Measurements from ENCODE around the gene UTP25. TPM values are rescaled to one million over a fixed set of nuclear protein-coding genes. Genes with fewer than 3 reads are reported as not detected.

The UTP25 gene
- total RNA-seq, 1 experiment from 2014 or later = 19.1 TPM

- Mint-ChIP-seq H3K27me3 (ENCODE audit: unreplicated experiment) (no peaks in the 10 kb centered on the region), H3K4me3 (ENCODE audit: low read depth, unreplicated experiment) (peak overlapping the region; percentile 43), H3K4me1 (ENCODE audit: low read depth, unreplicated experiment) (peaks cover 67% of the 10 kb centered on the region), H3K27ac (ENCODE audit: unreplicated experiment) (peak overlapping the region; percentile 92), H3K36me3 (ENCODE audit: insufficient read depth, unreplicated experiment) (peaks cover 42% of the 10 kb centered on the region), H3K9me3 (ENCODE audit: low read depth, unreplicated experiment) (no peaks in the 10 kb centered on the region)
- peak; percentile 48 for DNase-seq
- no TSS peak for BruUV-seq (replicated peaks)
- intact Hi-C loops (cut with micrococcal nuclease; ENCODE audit: unreplicated experiment) = loop anchor here (5.0 to 10.0 kb wide), 2 partner anchors 79 to 171 kb away; partner anchors contain the start of gene LAMB3
- TF ChIP-seq CTCF (IDR thresholded peaks at IDR 0.05; ENCODE audit: unreplicated experiment) = no peak
- CTCF ChIA-PET = interaction anchor here (0.6 to 1.5 kb wide), 6 partner anchors 15 to 173 kb away, joined by 3 to 9 read pairs (median 4); partner anchors contain the start of gene IRF6
Observed at GRCh38 chr1:209825591-209826434, 2.0 kb upstream of the UTP25 start.

- no TSS peak for BruUV-seq (replicated peaks)
- no peak for TF ChIP-seq CTCF (IDR thresholded peaks at IDR 0.05; ENCODE audit: unreplicated experiment)
- peaks cover 77% of the 10 kb centered on the region for H3K36me3 Mint-ChIP-seq (ENCODE audit: insufficient read depth, unreplicated experiment)
- no peak for DNase-seq
- peak overlapping the region; percentile 82 for H3K4me3 Mint-ChIP-seq (ENCODE audit: low read depth, unreplicated experiment)
- CTCF ChIA-PET = interaction anchor here (0.7 to 0.8 kb wide), 2 partner anchors 80 to 906 kb away, joined by 3 to 6 read pairs; no protein-coding TSS in a partner anchor
- peaks cover 50% of the 10 kb centered on the region for H3K4me1 Mint-ChIP-seq (ENCODE audit: low read depth, unreplicated experiment)
- intact Hi-C loops (cut with micrococcal nuclease; ENCODE audit: unreplicated experiment) = loop anchor here (5.0 to 10.0 kb wide), 2 partner anchors 82 to 175 kb away; partner anchors contain the start of gene LAMB3
- H3K27me3 Mint-ChIP-seq (ENCODE audit: unreplicated experiment) = no peaks in the 10 kb centered on the region
- no peaks in the 10 kb centered on the region for H3K9me3 Mint-ChIP-seq (ENCODE audit: low read depth, unreplicated experiment)
- H3K27ac Mint-ChIP-seq (ENCODE audit: unreplicated experiment) = no peak overlapping the region
Observed at GRCh38 chr1:209829716-209830115, 1.9 kb downstream of the UTP25 start.

- no TSS peak for BruUV-seq (replicated peaks)
- H3K4me1 Mint-ChIP-seq (ENCODE audit: low read depth, unreplicated experiment) = peaks cover 43% of the 10 kb centered on the region
- peaks cover 76% of the 10 kb centered on the region for H3K36me3 Mint-ChIP-seq (ENCODE audit: insufficient read depth, unreplicated experiment)
- intact Hi-C loops (cut with micrococcal nuclease; ENCODE audit: unreplicated experiment) = no loop called here
- DNase-seq = no peak
- H3K27ac Mint-ChIP-seq (ENCODE audit: unreplicated experiment) = no peak overlapping the region
- H3K9me3 Mint-ChIP-seq (ENCODE audit: low read depth, unreplicated experiment) = no peaks in the 10 kb centered on the region
- no peak overlapping the region for H3K4me3 Mint-ChIP-seq (ENCODE audit: low read depth, unreplicated experiment)
- no peaks in the 10 kb centered on the region for H3K27me3 Mint-ChIP-seq (ENCODE audit: unreplicated experiment)
- no peak for TF ChIP-seq CTCF (IDR thresholded peaks at IDR 0.05; ENCODE audit: unreplicated experiment)
- CTCF ChIA-PET = no interaction called here
Observed at GRCh38 chr1:209830722-209831121, 3.0 kb downstream of the UTP25 start.

- no TSS peak for BruUV-seq (replicated peaks)
- no peak for DNase-seq
- H3K36me3 Mint-ChIP-seq (ENCODE audit: insufficient read depth, unreplicated experiment) = peaks cover 72% of the 10 kb centered on the region
- no peak overlapping the region for H3K4me3 Mint-ChIP-seq (ENCODE audit: low read depth, unreplicated experiment)
- intact Hi-C loops (cut with micrococcal nuclease; ENCODE audit: unreplicated experiment) = no loop called here
- CTCF ChIA-PET = no interaction called here
- H3K4me1 Mint-ChIP-seq (ENCODE audit: low read depth, unreplicated experiment) = peaks cover 34% of the 10 kb centered on the region
- no peak for TF ChIP-seq CTCF (IDR thresholded peaks at IDR 0.05; ENCODE audit: unreplicated experiment)
- H3K9me3 Mint-ChIP-seq (ENCODE audit: low read depth, unreplicated experiment) = no peaks in the 10 kb centered on the region
- no peak overlapping the region for H3K27ac Mint-ChIP-seq (ENCODE audit: unreplicated experiment)
- no peaks in the 10 kb centered on the region for H3K27me3 Mint-ChIP-seq (ENCODE audit: unreplicated experiment)
Observed at GRCh38 chr1:209831615-209832014, 3.8 kb downstream of the UTP25 start.
